ENCODE data around the gene ARHGEF26. TPM values are rescaled to one million over a fixed set of nuclear protein-coding genes. Genes with fewer than 3 reads are reported as not detected.

The ARHGEF26 gene
- total RNA-seq, 1 donor from 2014 or later = 33.8 TPM

GRCh38 chr3:154240235-154240634 lies 119.0 kb downstream of the ARHGEF26 start:
- Histone ChIP-seq H3K36me3 (peaks cover 7 to 20% of the 10 kb centered on the region in 2 donors), H3K4me1 (peaks cover 4 to 24% of the 10 kb centered on the region in 2 donors), H3K27ac (no peak overlapping the region), H3K9me3 (no peaks in the 10 kb centered on the region), H3K27me3 (no peaks in the 10 kb centered on the region), H3K4me3 (no peak overlapping the region)
- DNase-seq (ENCODE audit: low spot score in 2 of 2) = no peak
- no peak for TF ChIP-seq CTCF (IDR thresholded peaks at IDR 0.05)
- intact Hi-C loops (cut with DNase I) = loop anchor here (5.0 to 10.0 kb wide), 2 partner anchors 58 to 1195 kb away; no protein-coding TSS in a partner anchor

GRCh38 chr3:154241496-154241895 lies 120.3 kb downstream of the ARHGEF26 start:
- intact Hi-C loops (cut with DNase I) = loop anchor here (5.0 to 10.0 kb wide), 2 partner anchors 59 to 1197 kb away; no protein-coding TSS in a partner anchor
- peak overlapping the region; percentile 29 to 88 for H3K27ac ChIP-seq
- peaks cover 4 to 27% of the 10 kb centered on the region in 2 donors for H3K4me1 ChIP-seq
- DNase-seq (ENCODE audit: low spot score in 2 of 2) = no peak
- H3K27me3 ChIP-seq = no peaks in the 10 kb centered on the region
- no peak for TF ChIP-seq CTCF (IDR thresholded peaks at IDR 0.05)
- H3K4me3 ChIP-seq = no peak overlapping the region
- peaks cover 7 to 18% of the 10 kb centered on the region in 2 donors for H3K36me3 ChIP-seq
- H3K9me3 ChIP-seq = no peaks in the 10 kb centered on the region

- Histone ChIP-seq H3K27me3 (no peaks in the 10 kb centered on the region), H3K4me3 (no peak overlapping the region), H3K27ac (peak overlapping the region; percentile 87 to 88), H3K36me3 (peaks cover 7 to 16% of the 10 kb centered on the region in 2 donors), H3K9me3 (no peaks in the 10 kb centered on the region), H3K4me1 (peaks cover 4 to 27% of the 10 kb centered on the region in 2 donors)
- intact Hi-C loops (cut with DNase I) = loop anchor here (2.0 to 10.0 kb wide), 3 partner anchors 60 to 1198 kb away; no protein-coding TSS in a partner anchor
- no peak for TF ChIP-seq CTCF (IDR thresholded peaks at IDR 0.05)
- DNase-seq (ENCODE audit: low spot score in 2 of 2) = no peak
Observed at GRCh38 chr3:154242766-154243165, 121.6 kb downstream of the ARHGEF26 start.

GRCh38 chr3:154243353-154243752 lies 122.2 kb downstream of the ARHGEF26 start:
- no peaks in the 10 kb centered on the region for H3K27me3 ChIP-seq
- H3K36me3 ChIP-seq = peaks cover 7 to 16% of the 10 kb centered on the region in 2 donors
- H3K4me3 ChIP-seq = no peak overlapping the region
- no peaks in the 10 kb centered on the region for H3K9me3 ChIP-seq
- intact Hi-C loops (cut with DNase I) = loop anchor here (2.0 to 10.0 kb wide), 3 partner anchors 61 to 1199 kb away; no protein-coding TSS in a partner anchor
- H3K27ac ChIP-seq = peak overlapping the region; percentile 87 to 88
- peaks cover 4 to 27% of the 10 kb centered on the region in 2 donors for H3K4me1 ChIP-seq
- no peak for DNase-seq (ENCODE audit: low spot score in 2 of 2)
- TF ChIP-seq CTCF (IDR thresholded peaks at IDR 0.05) = no peak

GRCh38 chr3:154244644-154245043 lies 123.5 kb downstream of the ARHGEF26 start:
- Histone ChIP-seq H3K27me3 (no peaks in the 10 kb centered on the region), H3K9me3 (no peaks in the 10 kb centered on the region), H3K36me3 (peaks cover 7 to 16% of the 10 kb centered on the region in 2 donors), H3K27ac (peak overlapping the region; percentile 55 to 73), H3K4me3 (no peak overlapping the region), H3K4me1 (peaks cover 4 to 27% of the 10 kb centered on the region in 2 donors)
- TF ChIP-seq CTCF (IDR thresholded peaks at IDR 0.05) = no peak
- intact Hi-C loops (cut with DNase I) = loop anchor here (5.0 to 10.0 kb wide), 2 partner anchors 62 to 1200 kb away; no protein-coding TSS in a partner anchor
- peak in 1 of 2 donors; percentile 71 for DNase-seq (ENCODE audit: low spot score in 2 of 2)

All from ascending aorta (tissue), 2 donors.